Cardiac fibroblast (primary cell): Measurements from ENCODE around the gene RBM4B.
A peak's percentile ranks its signal among the peaks of the same experiment; 100 is the strongest.

Experiments used
- DNase-seq, 2 donors: peaks; one replicate each; pipeline versions ENCODE4 v3.0.0 to v3.0.0-alpha.2; 2010; ENCODE audit warnings: low read depth in 2 of 2
- H3K4me3 ChIP-seq, 2 donors: replicated peaks in 1 of 2; 1 replicate in 1 of 2; 2 replicates in 1 of 2; pipeline ENCODE4 v1.5.1; 2011; ENCODE audit warnings: low read depth in 2 of 2, low read length in 2 of 2, mild to moderate bottlenecking in 2 of 2, moderate library complexity in 1 of 2
- CTCF ChIP-seq: IDR thresholded peaks from one replicate; pipeline ENCODE4 v1.5.1; 2011; ENCODE audit warnings: low read depth, mild to moderate bottlenecking, low read length, inconsistent platforms

RBM4B gene

GRCh38 chr11:66659763-66660162 lies 17.9 kb downstream of the RBM4B start:
- TF ChIP-seq CTCF, result no peak
- H3K4me3 ChIP-seq, result no peak overlapping the region
- DNase-seq, result no peak

- no peak for TF ChIP-seq CTCF
- H3K4me3 ChIP-seq, result no peak overlapping the region
- no peak for DNase-seq
Observed at GRCh38 chr11:66653123-66653522, 24.6 kb downstream of the RBM4B start.

GRCh38 chr11:66652651-66653050 lies 25.0 kb downstream of the RBM4B start:
- DNase-seq, result no peak
- H3K4me3 ChIP-seq, result no peak overlapping the region
- TF ChIP-seq CTCF, result no peak

- TF ChIP-seq CTCF, result no peak
- DNase-seq, result peak in 1 of 2 donors; percentile 30
- no peak overlapping the region for H3K4me3 ChIP-seq
Observed at GRCh38 chr11:66651016-66651415, 26.7 kb downstream of the RBM4B start.

- TF ChIP-seq CTCF, result no peak
- no peak for DNase-seq
- H3K4me3 ChIP-seq, result no peak overlapping the region
Observed at GRCh38 chr11:66649903-66650302, 27.8 kb downstream of the RBM4B start.

- DNase-seq, result no peak
- TF ChIP-seq CTCF, result no peak
- no peak overlapping the region for H3K4me3 ChIP-seq
Observed at GRCh38 chr11:66646828-66647227, 30.9 kb downstream of the RBM4B start.

- no peak overlapping the region for H3K4me3 ChIP-seq
Observed at GRCh38 chr11:66643745-66644437, 33.8 kb downstream of the RBM4B start.

More at GRCh38 chr11:66643745-66644437, 33.8 kb downstream of the RBM4B start:
- DNase-seq, result no peak
- TF ChIP-seq CTCF, result no peak
